Measurements from ENCODE around the gene TCF3.

Gene TCF3

DNA sequence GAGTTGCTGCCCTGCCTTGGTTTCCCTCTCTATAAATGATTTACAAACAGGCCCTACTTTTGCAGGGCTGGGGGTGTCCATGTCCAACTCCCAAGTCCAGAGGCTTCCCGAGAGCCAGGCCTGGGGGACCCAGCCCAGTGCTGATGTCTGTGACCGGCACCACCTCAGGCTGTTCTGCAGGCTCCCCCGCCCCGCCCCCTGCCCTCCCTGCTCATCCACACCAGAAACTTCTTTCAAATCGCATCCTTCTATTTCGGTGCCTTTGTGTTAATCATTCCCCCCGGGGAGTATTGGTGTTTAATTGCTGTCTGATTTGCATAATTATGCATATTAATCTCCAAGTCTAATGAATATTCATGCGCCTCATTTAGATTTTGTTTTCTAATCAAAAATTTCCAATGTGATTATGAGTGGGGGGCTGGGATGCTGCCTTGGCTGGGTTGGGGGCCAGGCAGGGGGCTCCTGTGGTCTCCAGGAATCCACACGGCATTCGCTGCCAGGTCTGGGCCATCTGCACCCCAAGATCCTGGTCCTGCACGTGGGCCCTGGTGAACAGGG lies 19.1 kb downstream of the TCF3 start:
- Histone ChIP-seq H3K9ac (ENCODE audit: low read depth, low read length) (no peak overlapping the region), H4K20me1 (ENCODE audit: insufficient read depth, low read length) (peaks cover 84% of the 10 kb centered on the region), H3K79me2 (ENCODE audit: insufficient read depth, low read length) (peaks cover 86% of the 10 kb centered on the region), H3K4me2 (ENCODE audit: insufficient read depth, low read length) (no peak overlapping the region), H3K36me3 (ENCODE audit: insufficient read depth, low read length) (peaks cover 86% of the 10 kb centered on the region), H3K27me3 (ENCODE audit: insufficient read depth, low read length, poor library complexity) (no peaks in the 10 kb centered on the region), H3K4me3 (ENCODE audit: low read depth in 1 of 2, low read length in 2 of 2) (no peak overlapping the region), H3K27ac (ENCODE audit: low read length) (no peak overlapping the region), H2AFZ (ENCODE audit: low read depth, low read length) (no peak overlapping the region), H3K9me3 (ENCODE audit: insufficient read depth, low read length, severe bottlenecking) (no peaks in the 10 kb centered on the region), H3K4me1 (ENCODE audit: insufficient read depth, low read length) (no peaks in the 10 kb centered on the region)
- TF ChIP-seq, protein P1, sequence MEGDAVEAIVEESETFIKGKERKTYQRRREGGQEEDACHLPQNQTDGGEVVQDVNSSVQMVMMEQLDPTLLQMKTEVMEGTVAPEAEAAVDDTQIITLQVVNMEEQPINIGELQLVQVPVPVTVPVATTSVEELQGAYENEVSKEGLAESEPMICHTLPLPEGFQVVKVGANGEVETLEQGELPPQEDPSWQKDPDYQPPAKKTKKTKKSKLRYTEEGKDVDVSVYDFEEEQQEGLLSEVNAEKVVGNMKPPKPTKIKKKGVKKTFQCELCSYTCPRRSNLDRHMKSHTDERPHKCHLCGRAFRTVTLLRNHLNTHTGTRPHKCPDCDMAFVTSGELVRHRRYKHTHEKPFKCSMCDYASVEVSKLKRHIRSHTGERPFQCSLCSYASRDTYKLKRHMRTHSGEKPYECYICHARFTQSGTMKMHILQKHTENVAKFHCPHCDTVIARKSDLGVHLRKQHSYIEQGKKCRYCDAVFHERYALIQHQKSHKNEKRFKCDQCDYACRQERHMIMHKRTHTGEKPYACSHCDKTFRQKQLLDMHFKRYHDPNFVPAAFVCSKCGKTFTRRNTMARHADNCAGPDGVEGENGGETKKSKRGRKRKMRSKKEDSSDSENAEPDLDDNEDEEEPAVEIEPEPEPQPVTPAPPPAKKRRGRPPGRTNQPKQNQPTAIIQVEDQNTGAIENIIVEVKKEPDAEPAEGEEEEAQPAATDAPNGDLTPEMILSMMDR (IDR thresholded peaks at IDR 0.05; ENCODE audit: borderline replicate concordance, extremely low read depth, low read length, poor library complexity, severe bottlenecking) = no peak
- no peak for TF ChIP-seq EZH2 (IDR thresholded peaks at IDR 0.05; ENCODE audit: borderline replicate concordance, low read depth, low read length, severe bottlenecking)
- ATAC-seq (ENCODE audit: insufficient read depth, low read depth) = no peak
- DNase-seq = no peak

DNA sequence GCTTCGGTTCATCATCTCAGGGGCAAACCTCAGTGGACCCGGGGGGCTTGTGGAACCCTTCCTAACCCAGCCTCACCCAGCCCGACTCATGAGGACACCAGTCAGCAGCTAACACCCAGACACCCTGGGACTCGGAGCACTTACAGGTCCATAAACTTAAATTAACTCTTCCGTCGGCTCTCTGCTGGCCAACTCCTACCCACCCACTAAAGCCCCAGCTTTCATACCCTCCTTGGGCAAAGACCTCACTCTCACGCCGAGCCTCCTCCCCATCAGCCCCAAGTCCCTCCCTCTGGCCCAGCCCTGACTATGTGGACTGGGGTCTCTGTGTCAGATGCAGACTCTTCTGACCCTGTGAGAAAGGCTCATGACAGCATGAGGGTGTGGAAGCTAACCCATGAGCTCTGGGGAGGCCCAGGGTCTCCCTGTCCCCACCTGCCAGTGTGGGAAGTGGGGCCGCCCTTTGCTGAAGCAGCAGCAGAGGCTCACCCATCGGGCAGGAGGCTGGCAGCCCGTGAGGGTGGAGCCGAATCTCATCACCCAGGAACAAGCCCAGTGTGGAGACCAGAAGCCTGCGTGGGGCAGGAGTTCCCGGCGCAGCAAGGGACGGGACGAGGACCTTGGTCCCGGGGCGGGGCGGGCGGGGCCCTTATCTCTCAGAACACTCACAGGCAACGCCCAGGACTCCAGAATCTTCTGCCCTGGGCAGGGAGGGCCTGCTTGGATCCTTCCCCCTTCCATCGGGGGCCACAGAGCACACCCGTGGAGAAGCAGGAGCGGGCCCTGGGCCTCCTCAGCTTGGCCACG lies 19.8 kb downstream of the TCF3 start:
- ATAC-seq (ENCODE audit: insufficient read depth, low read depth) (no peak; the same call in 2 of the 3 replicates), DNase-seq (no peak)
- no peaks in the 10 kb centered on the region for H3K27me3 ChIP-seq (ENCODE audit: insufficient read depth, low read length, poor library complexity)
- no peak overlapping the region for H3K27ac ChIP-seq (ENCODE audit: low read length)
- H3K36me3 ChIP-seq (ENCODE audit: insufficient read depth, low read length) = peaks cover 79% of the 10 kb centered on the region
- H3K79me2 ChIP-seq (ENCODE audit: insufficient read depth, low read length) = peaks cover 79% of the 10 kb centered on the region
- peaks cover 84% of the 10 kb centered on the region for H4K20me1 ChIP-seq (ENCODE audit: insufficient read depth, low read length)
- TF ChIP-seq EZH2 (IDR thresholded peaks at IDR 0.05; ENCODE audit: borderline replicate concordance, low read depth, low read length, severe bottlenecking) = no peak
- TF ChIP-seq, protein P1 (IDR thresholded peaks at IDR 0.05; ENCODE audit: borderline replicate concordance, extremely low read depth, low read length, poor library complexity, severe bottlenecking) = no peak
- no peak overlapping the region for H2AFZ ChIP-seq (ENCODE audit: low read depth, low read length)
- no peak overlapping the region for H3K4me2 ChIP-seq (ENCODE audit: insufficient read depth, low read length)
- no peaks in the 10 kb centered on the region for H3K4me1 ChIP-seq (ENCODE audit: insufficient read depth, low read length)
- H3K9me3 ChIP-seq (ENCODE audit: insufficient read depth, low read length, severe bottlenecking) = no peaks in the 10 kb centered on the region
- no peak overlapping the region for H3K9ac ChIP-seq (ENCODE audit: low read depth, low read length)
- H3K4me3 ChIP-seq (ENCODE audit: low read depth in 1 of 2, low read length in 2 of 2) = no peak overlapping the region

DNA sequence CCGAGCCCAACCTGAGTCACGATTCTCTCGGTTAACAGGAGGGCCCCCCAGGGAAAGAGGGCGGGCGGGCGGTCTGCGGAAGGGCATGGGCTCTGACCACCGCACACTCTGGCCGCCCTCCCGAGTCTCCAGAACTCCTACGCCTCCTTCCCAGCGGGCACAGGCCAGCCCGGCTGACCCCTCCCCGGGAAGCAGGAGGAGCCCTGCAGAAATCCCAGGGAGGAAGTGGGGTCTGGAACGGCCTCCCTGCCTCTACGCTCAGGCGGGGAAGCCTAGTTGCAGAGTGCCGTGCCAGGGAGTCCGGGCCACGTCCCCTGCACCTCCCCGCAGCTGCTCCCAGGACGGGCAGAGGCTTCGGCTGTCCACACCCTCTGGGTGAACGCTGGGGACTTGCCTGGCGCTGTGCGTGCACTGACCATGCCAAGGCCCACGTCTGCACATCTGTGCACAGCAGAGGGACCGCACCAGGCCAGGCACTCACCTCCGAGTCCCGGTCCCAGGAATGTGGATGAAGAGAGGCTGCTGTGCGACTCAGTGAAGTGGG lies 20.8 kb downstream of the TCF3 start:
- DNase-seq (no peak), ATAC-seq (ENCODE audit: insufficient read depth, low read depth) (no peak)
- Histone ChIP-seq H3K4me2 (ENCODE audit: insufficient read depth, low read length) (no peak overlapping the region), H3K27me3 (ENCODE audit: insufficient read depth, low read length, poor library complexity) (no peaks in the 10 kb centered on the region), H3K9ac (ENCODE audit: low read depth, low read length) (no peak overlapping the region), H3K4me1 (ENCODE audit: insufficient read depth, low read length) (no peaks in the 10 kb centered on the region), H3K36me3 (ENCODE audit: insufficient read depth, low read length) (peaks cover 79% of the 10 kb centered on the region), H4K20me1 (ENCODE audit: insufficient read depth, low read length) (peaks cover 83% of the 10 kb centered on the region), H3K27ac (ENCODE audit: low read length) (no peak overlapping the region), H3K79me2 (ENCODE audit: insufficient read depth, low read length) (peaks cover 78% of the 10 kb centered on the region), H2AFZ (ENCODE audit: low read depth, low read length) (no peak overlapping the region), H3K4me3 (ENCODE audit: low read depth in 1 of 2, low read length in 2 of 2) (no peak overlapping the region), H3K9me3 (ENCODE audit: insufficient read depth, low read length, severe bottlenecking) (no peaks in the 10 kb centered on the region)
- TF ChIP-seq, protein P1 (IDR thresholded peaks at IDR 0.05; ENCODE audit: borderline replicate concordance, extremely low read depth, low read length, poor library complexity, severe bottlenecking) = no peak
- no peak for TF ChIP-seq EZH2 (IDR thresholded peaks at IDR 0.05; ENCODE audit: borderline replicate concordance, low read depth, low read length, severe bottlenecking)
